NCI-H748 treated with DMSO at 0.1 percent for 48 hours (cell line): Measurements from ENCODE around the gene WHAMM.
"Not testable (repeated sequence)": the region's sequence is repeated elsewhere in the genome, so short reads cannot be mapped to it uniquely, and the experiment has no call there.

ENCODE experiments used
- DNase-seq: peaks from one replicate; lab custom pipeline; 2025; lab: John Stamatoyannopoulos, UW

Gene WHAMM

GRCh38 chr15:82802497-82802896 lies 6.9 kb upstream of the WHAMM start:
- DNase-seq, result no peak

- DNase-seq, result no peak
These were observed 5.4 kb upstream of the WHAMM start for GRCh38 chr15:82803793-82804574.

GRCh38 chr15:82804575-82804949 lies 4.9 kb upstream of the WHAMM start:
- DNase-seq, result no peak

GRCh38 chr15:82805994-82806406 lies 3.4 kb upstream of the WHAMM start, which contains the start of gene FSD2:
Gene FSD2, minus strand, starts transcription at chr15:82806069. Its CDS starts 18,679 bp downstream, at chr15:82787390.
- no peak for DNase-seq

GRCh38 chr15:82807920-82808633 lies 1.4 kb upstream of the WHAMM start:
- DNase-seq, result no peak

GRCh38 chr15:82808634-82809041 lies 790 bp upstream of the WHAMM start:
- no peak for DNase-seq

- DNase-seq, result no peak
These were observed 847 bp downstream of the WHAMM start for GRCh38 chr15:82810061-82810889.

GRCh38 chr15:82810890-82811426 lies 1.5 kb downstream of the WHAMM start:
- no peak for DNase-seq

- DNase-seq, result no peak
These were observed 3.6 kb downstream of the WHAMM start for GRCh38 chr15:82812994-82813393.

GRCh38 chr15:82820128-82820527 lies 10.7 kb downstream of the WHAMM start:
- no peak for DNase-seq

- not testable (repeated sequence) for DNase-seq
These were observed 12.0 kb downstream of the WHAMM start for GRCh38 chr15:82821396-82821795.

- DNase-seq, result not testable (repeated sequence)
These were observed 12.4 kb downstream of the WHAMM start for GRCh38 chr15:82821851-82822250.

- no peak for DNase-seq
These were observed 13.6 kb downstream of the WHAMM start for GRCh38 chr15:82823049-82823448.

- no peak for DNase-seq
These were observed 18.6 kb downstream of the WHAMM start for GRCh38 chr15:82828075-82828474.

- DNase-seq, result no peak
These were observed 19.8 kb downstream of the WHAMM start for GRCh38 chr15:82829234-82829633.

GRCh38 chr15:82830427-82831173 lies 21.2 kb downstream of the WHAMM start:
- DNase-seq, result no peak

- no peak for DNase-seq
These were observed 22.6 kb downstream of the WHAMM start for GRCh38 chr15:82831894-82832600.

- no peak for DNase-seq
These were observed 23.4 kb downstream of the WHAMM start for GRCh38 chr15:82832601-82833361.

- DNase-seq, result no peak
These were observed 23.9 kb downstream of the WHAMM start for GRCh38 chr15:82833362-82833682.

- DNase-seq, result no peak
These were observed 26.0 kb downstream of the WHAMM start for GRCh38 chr15:82835391-82835917.
